ENCODE data around the gene B3GALNT2. TPM values are rescaled to one million over a fixed set of nuclear protein-coding genes. Genes with fewer than 3 reads are reported as not detected.
A peak's percentile ranks its signal among the peaks of the same experiment; 100 is the strongest.
"Not testable (repeated sequence)": the region's sequence is repeated elsewhere in the genome, so short reads cannot be mapped to it uniquely, and the experiment has no call there.

B3GALNT2 gene
- total RNA-seq, 3 donors from 2014 or later = 21.4 to 34.8 (median 25.9) TPM

- no peak overlapping the region for H3K4me3 ChIP-seq
- H3K36me3 ChIP-seq = no peaks in the 10 kb centered on the region
- intact Hi-C loops (cut with DNase I; ENCODE audit: low total_unique reads) = no loop called here
- H3K9me3 ChIP-seq = no peaks in the 10 kb centered on the region
- TF ChIP-seq POLR2AphosphoS5 (IDR thresholded peaks at IDR 0.05) (no peak), POLR2A (IDR thresholded peaks at IDR 0.05) (no peak)
- TF ChIP-seq, protein P1, sequence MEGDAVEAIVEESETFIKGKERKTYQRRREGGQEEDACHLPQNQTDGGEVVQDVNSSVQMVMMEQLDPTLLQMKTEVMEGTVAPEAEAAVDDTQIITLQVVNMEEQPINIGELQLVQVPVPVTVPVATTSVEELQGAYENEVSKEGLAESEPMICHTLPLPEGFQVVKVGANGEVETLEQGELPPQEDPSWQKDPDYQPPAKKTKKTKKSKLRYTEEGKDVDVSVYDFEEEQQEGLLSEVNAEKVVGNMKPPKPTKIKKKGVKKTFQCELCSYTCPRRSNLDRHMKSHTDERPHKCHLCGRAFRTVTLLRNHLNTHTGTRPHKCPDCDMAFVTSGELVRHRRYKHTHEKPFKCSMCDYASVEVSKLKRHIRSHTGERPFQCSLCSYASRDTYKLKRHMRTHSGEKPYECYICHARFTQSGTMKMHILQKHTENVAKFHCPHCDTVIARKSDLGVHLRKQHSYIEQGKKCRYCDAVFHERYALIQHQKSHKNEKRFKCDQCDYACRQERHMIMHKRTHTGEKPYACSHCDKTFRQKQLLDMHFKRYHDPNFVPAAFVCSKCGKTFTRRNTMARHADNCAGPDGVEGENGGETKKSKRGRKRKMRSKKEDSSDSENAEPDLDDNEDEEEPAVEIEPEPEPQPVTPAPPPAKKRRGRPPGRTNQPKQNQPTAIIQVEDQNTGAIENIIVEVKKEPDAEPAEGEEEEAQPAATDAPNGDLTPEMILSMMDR (IDR thresholded peaks at IDR 0.05) = no peak
- no peak for DNase-seq (ENCODE audit: low spot score in 2 of 2)
- no peaks in the 10 kb centered on the region for H3K4me1 ChIP-seq
- no peak overlapping the region for H3K27ac ChIP-seq
- no peaks in the 10 kb centered on the region for H3K27me3 ChIP-seq
Observed at GRCh38 chr1:235473806-235474205, 30.4 kb downstream of the B3GALNT2 start.

DNA sequence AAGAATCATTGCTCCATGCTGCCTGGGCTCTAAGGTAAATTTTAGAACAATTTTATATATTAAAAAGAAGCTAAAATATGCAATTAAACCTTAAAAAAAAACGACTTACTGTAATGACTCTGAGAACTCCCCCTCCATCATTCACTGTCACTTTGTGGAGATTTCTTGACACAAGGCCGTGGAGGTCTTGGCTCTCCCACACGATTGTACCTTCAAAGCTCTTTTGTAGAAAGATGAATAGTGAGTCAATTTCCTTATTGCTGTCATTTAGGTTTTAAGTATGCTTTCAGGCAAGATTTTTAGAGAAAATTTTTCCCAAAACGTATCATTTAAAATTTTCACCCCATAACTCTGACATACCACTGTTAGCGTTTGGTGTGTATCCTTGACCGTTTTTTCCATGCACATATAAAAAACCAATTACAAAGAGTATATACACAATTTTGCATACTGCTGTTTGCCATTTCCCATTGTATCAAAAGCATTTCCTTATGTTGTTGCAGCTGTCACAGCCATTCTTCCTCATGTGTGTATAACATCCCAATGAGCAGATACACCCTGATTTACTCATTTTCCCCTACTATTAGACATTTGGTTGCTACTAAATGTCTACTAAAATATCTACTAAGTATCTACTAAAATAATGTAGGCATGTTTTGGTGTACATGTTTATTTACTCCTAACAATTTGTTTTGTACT lies 33.4 kb downstream of the B3GALNT2 start:
- Histone ChIP-seq H3K9me3 (no peaks in the 10 kb centered on the region), H3K4me1 (no peaks in the 10 kb centered on the region), H3K27me3 (no peaks in the 10 kb centered on the region), H3K27ac (no peak overlapping the region), H3K4me3 (no peak overlapping the region), H3K36me3 (no peaks in the 10 kb centered on the region)
- TF ChIP-seq, protein P1 (IDR thresholded peaks at IDR 0.05) = no peak
- TF ChIP-seq POLR2AphosphoS5 (IDR thresholded peaks at IDR 0.05) (no peak), POLR2A (IDR thresholded peaks at IDR 0.05) (no peak)
- DNase-seq (ENCODE audit: low spot score in 2 of 2) = no peak
- intact Hi-C loops (cut with DNase I; ENCODE audit: low total_unique reads) = no loop called here

DNA sequence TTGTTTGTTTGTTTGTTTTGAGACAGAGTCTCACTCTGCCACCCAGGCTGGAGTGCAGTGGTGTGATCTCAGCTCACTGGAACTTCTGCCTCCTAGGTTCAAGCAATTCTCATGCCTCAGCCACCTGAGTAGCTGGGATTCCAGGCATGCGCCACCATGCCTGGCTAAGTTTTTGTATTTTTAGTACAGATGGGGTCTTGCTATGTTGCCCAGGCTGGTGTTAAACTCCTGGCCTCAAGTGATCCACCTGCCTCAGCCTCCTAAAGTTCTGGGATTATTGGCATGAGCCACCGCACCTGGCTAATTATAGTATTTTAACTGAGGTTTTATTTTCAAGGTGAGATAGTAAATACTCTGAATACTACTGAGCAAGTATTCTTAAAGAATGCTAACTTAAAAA lies 34.4 kb downstream of the B3GALNT2 start:
- H3K4me3 ChIP-seq; H3K27ac ChIP-seq; H3K36me3 ChIP-seq; H3K9me3 ChIP-seq; DNase-seq (ENCODE audit: low spot score in 2 of 2); H3K4me1 ChIP-seq; intact Hi-C loops (cut with DNase I; ENCODE audit: low total_unique reads); H3K27me3 ChIP-seq: not testable (repeated sequence)

- no peak overlapping the region for H3K4me3 ChIP-seq
- intact Hi-C loops (cut with DNase I; ENCODE audit: low total_unique reads) = no loop called here
- no peaks in the 10 kb centered on the region for H3K9me3 ChIP-seq
- no peaks in the 10 kb centered on the region for H3K4me1 ChIP-seq
- H3K27ac ChIP-seq = no peak overlapping the region
- no peak for DNase-seq (ENCODE audit: low spot score in 2 of 2)
- H3K27me3 ChIP-seq = no peaks in the 10 kb centered on the region
- no peaks in the 10 kb centered on the region for H3K36me3 ChIP-seq
- TF ChIP-seq POLR2AphosphoS5 (IDR thresholded peaks at IDR 0.05) (no peak), POLR2A (IDR thresholded peaks at IDR 0.05) (no peak)
- TF ChIP-seq, protein P1 (IDR thresholded peaks at IDR 0.05) = peak in 1 of 3 donors; percentile 38
Observed at GRCh38 chr1:235468970-235469369, 35.3 kb downstream of the B3GALNT2 start.

DNA sequence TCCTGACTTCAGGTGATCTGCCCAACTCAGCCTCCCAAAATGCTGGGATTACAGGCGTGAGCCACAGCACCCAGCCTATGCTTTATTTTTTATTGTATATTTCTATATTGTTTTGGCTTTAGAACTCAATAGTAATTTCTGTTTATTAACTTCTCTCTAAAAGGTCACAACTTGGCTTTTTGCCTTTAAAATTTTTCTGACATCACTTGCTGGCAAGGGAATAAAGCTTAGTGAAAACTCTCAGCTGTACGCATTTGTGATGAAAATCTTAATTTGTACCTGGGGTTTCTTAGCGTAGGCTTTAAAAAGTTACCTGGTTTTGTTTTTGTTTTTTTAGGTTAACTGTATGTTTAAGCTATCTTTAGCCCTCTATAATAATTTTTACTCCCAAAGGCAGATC lies 36.2 kb downstream of the B3GALNT2 start:
- no peaks in the 10 kb centered on the region for H3K27me3 ChIP-seq
- no peaks in the 10 kb centered on the region for H3K36me3 ChIP-seq
- no peak overlapping the region for H3K4me3 ChIP-seq
- H3K9me3 ChIP-seq = no peaks in the 10 kb centered on the region
- peak overlapping the region in 1 of 2 donors; percentile 30 for H3K27ac ChIP-seq
- intact Hi-C loops (cut with DNase I; ENCODE audit: low total_unique reads) = no loop called here
- no peak for DNase-seq (ENCODE audit: low spot score in 2 of 2)
- TF ChIP-seq POLR2AphosphoS5 (IDR thresholded peaks at IDR 0.05) = no peak
- no peaks in the 10 kb centered on the region for H3K4me1 ChIP-seq

GRCh38 chr1:235465066-235465465 lies 39.2 kb downstream of the B3GALNT2 start:
- DNase-seq (ENCODE audit: low spot score in 2 of 2) = no peak
- H3K9me3 ChIP-seq = no peaks in the 10 kb centered on the region
- no peak overlapping the region for H3K27ac ChIP-seq
- no peak overlapping the region for H3K4me3 ChIP-seq
- no peaks in the 10 kb centered on the region for H3K36me3 ChIP-seq
- TF ChIP-seq, protein P1 (IDR thresholded peaks at IDR 0.05) = no peak
- TF ChIP-seq POLR2A (IDR thresholded peaks at IDR 0.05) (no peak), POLR2AphosphoS5 (IDR thresholded peaks at IDR 0.05) (no peak)
- H3K27me3 ChIP-seq = no peaks in the 10 kb centered on the region
- intact Hi-C loops (cut with DNase I; ENCODE audit: low total_unique reads) = no loop called here
- H3K4me1 ChIP-seq = no peaks in the 10 kb centered on the region

DNA sequence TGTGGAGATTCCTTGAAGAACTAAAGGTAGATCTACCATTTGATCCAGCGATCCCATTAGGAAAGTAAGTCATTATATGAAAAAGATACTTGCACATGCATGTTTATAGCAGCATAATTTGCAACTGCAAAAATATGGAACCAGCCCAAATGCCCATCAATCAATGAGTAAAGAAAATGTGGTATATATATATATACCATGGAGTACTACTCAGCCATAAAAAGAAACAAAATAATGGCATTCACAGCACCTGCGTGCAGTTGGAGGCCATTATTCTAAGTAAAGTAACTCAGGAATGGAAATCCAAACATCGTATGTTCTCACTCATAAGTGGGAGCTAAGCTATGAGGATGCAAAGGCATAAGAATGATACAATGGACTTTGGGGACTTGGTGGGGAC lies 41.4 kb downstream of the B3GALNT2 start:
- H3K36me3 ChIP-seq; H3K4me3 ChIP-seq; H3K4me1 ChIP-seq; DNase-seq (ENCODE audit: low spot score in 2 of 2); intact Hi-C loops (cut with DNase I; ENCODE audit: low total_unique reads); H3K9me3 ChIP-seq; H3K27ac ChIP-seq; H3K27me3 ChIP-seq: not testable (repeated sequence)

All from breast epithelium (tissue), 4 donors.